ENCODE measurements around the gene KLF4. TPM values are rescaled to one million over a fixed set of nuclear protein-coding genes. Genes with fewer than 3 reads are reported as not detected.

The KLF4 gene
- total and polyA plus RNA-seq, 12 donors: 16.7 to 62.2 (median 28.9) TPM

DNA sequence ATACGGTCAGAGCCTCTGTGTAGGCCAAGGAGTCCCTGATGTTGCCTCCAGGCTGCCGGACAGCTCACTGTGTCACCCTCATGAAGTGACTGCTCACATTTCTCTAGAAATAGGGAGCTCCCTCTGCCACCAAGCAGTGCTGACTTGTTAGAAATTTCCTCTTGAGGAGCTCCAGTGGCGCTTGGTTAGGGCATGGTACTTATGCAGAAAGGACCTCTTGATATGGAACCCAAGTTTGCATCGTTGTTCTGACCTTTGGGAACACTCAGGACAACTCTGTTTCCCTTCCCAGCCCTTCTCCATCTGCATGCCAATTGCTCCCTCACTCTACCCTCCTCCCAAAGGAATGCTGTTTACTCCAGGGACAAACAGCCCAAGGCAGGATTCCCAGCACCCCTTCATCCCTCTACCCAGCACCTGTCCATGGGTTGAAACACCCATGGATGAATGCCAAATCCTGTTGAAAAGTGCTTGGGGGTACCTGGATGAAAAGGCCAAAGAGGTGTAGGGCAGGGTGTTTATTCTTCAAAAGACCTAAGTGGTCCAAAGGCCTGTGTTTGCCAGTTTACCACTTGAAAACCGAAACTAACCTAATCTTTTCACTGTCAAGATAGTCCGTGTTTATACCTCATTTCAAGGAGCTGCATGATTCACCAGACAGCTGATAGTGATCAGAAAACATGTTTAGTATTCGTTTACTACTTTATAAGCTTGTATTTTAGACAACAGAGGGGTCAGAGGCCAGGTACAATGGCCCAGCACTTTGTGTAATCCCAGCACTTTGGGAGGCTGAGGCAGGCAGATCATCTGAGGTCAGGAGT, 51.1 kb downstream of the KLF4 start:
- Histone ChIP-seq H3K9me3 (no peaks in the 10 kb centered on the region), H3K36me3 (no peaks in the 10 kb centered on the region), H3K4me1 (no peaks in the 10 kb centered on the region), H3K4me3 (no peak overlapping the region), H3K27ac (no peak overlapping the region), H3K27me3 (no peaks in the 10 kb centered on the region)
- no peak for DNase-seq
- TF ChIP-seq, protein P1, sequence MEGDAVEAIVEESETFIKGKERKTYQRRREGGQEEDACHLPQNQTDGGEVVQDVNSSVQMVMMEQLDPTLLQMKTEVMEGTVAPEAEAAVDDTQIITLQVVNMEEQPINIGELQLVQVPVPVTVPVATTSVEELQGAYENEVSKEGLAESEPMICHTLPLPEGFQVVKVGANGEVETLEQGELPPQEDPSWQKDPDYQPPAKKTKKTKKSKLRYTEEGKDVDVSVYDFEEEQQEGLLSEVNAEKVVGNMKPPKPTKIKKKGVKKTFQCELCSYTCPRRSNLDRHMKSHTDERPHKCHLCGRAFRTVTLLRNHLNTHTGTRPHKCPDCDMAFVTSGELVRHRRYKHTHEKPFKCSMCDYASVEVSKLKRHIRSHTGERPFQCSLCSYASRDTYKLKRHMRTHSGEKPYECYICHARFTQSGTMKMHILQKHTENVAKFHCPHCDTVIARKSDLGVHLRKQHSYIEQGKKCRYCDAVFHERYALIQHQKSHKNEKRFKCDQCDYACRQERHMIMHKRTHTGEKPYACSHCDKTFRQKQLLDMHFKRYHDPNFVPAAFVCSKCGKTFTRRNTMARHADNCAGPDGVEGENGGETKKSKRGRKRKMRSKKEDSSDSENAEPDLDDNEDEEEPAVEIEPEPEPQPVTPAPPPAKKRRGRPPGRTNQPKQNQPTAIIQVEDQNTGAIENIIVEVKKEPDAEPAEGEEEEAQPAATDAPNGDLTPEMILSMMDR (IDR thresholded peaks at IDR 0.05): no peak
- 52 to 60% methylated on average over 7 of the region's 7 CpGs for WGBS, 2 donors
- ATAC-seq: no peak
- intact Hi-C loops (cut with DNase I): no loop called here

DNA sequence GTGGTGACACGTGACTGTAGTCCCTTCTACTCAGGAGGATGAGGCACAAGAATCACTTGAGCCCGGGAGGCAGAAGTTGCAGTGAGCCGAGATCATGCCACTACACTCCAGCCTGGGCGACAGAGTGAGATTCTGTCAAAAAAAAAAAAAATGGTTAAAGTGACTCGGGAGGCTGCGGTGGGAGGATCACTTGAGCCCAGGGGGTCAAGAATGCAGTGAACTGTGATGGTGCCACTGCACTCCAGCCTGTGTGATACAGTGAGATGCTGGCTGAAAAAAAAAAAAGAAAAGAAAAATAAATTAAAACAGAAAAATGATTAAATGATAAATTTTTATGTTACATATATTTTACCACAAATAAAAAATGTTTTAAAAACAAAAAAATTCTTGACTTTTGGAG, 51.9 kb downstream of the KLF4 start:
- 80 to 83% methylated on average over 6 of the region's 6 CpGs for WGBS, 2 donors
- intact Hi-C loops (cut with DNase I): no loop called here
- no peaks in the 10 kb centered on the region for H3K4me1 ChIP-seq
- H3K4me3 ChIP-seq: no peak overlapping the region
- DNase-seq (no peak), ATAC-seq (no peak)
- H3K27me3 ChIP-seq: no peaks in the 10 kb centered on the region
- TF ChIP-seq, protein P1 (IDR thresholded peaks at IDR 0.05): no peak
- H3K27ac ChIP-seq: no peak overlapping the region
- no peaks in the 10 kb centered on the region for H3K9me3 ChIP-seq
- no peaks in the 10 kb centered on the region for H3K36me3 ChIP-seq

DNA sequence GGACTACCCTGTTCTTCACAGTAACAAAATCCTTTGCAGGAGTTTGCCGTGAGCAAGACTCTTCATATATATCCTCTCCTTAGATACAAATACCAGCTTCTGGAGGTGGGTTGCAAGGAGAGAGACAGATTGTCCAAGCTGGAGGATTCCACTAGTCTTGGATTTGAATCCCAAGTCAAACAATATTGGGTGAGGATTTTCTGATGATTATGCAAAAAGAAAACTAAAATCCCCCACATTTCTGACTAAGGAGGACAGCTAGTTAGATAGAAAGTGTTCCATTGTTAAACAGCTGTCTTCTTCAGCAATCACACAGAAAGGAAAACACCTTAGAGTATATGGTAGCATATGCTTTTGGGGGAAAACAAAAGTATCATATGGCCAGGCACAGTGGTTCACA, 54.2 kb downstream of the KLF4 start:
- Histone ChIP-seq H3K4me1 (no peaks in the 10 kb centered on the region), H3K36me3 (no peaks in the 10 kb centered on the region), H3K4me3 (no peak overlapping the region), H3K27me3 (no peaks in the 10 kb centered on the region), H3K9me3 (no peaks in the 10 kb centered on the region), H3K27ac (no peak overlapping the region)
- ATAC-seq (no peak), DNase-seq (no peak)
- TF ChIP-seq, protein P1 (IDR thresholded peaks at IDR 0.05): no peak
- 86 to 93% methylated on average over 1 of the region's 1 CpG for WGBS, 2 donors
- intact Hi-C loops (cut with DNase I): no loop called here

Other genes with a start within 250 kb of the KLF4 start
- gene RAD23B, start 206.5 kb downstream of the KLF4 start, total RNA-seq: 100 to 1,000 TPM in 7 of 10 donors, 10 to 100 TPM in 3; 85.5 to 122 (median 106) TPM
- gene RAD23B, start 206.5 kb downstream of the KLF4 start, polyA plus RNA-seq: 10 to 100 TPM; 41.7 to 57.1 TPM